Measurements from ENCODE around the gene GALNT12.

The GALNT12 gene

GRCh38 chr9:98826716-98827115, 19.2 kb downstream of the GALNT12 start:
- TF ChIP-seq, protein P1, sequence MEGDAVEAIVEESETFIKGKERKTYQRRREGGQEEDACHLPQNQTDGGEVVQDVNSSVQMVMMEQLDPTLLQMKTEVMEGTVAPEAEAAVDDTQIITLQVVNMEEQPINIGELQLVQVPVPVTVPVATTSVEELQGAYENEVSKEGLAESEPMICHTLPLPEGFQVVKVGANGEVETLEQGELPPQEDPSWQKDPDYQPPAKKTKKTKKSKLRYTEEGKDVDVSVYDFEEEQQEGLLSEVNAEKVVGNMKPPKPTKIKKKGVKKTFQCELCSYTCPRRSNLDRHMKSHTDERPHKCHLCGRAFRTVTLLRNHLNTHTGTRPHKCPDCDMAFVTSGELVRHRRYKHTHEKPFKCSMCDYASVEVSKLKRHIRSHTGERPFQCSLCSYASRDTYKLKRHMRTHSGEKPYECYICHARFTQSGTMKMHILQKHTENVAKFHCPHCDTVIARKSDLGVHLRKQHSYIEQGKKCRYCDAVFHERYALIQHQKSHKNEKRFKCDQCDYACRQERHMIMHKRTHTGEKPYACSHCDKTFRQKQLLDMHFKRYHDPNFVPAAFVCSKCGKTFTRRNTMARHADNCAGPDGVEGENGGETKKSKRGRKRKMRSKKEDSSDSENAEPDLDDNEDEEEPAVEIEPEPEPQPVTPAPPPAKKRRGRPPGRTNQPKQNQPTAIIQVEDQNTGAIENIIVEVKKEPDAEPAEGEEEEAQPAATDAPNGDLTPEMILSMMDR (IDR thresholded peaks at IDR 0.05; ENCODE audit: control insufficient read depth, insufficient read depth, low read depth, low read length, missing control alignments): no peak
- H3K4me3 ChIP-seq (ENCODE audit: control insufficient read depth, low read depth, low read length): no peak overlapping the region
- DNase-seq (ENCODE audit: low read depth): no peak

- TF ChIP-seq, protein P1 (IDR thresholded peaks at IDR 0.05; ENCODE audit: control insufficient read depth, insufficient read depth, low read depth, low read length, missing control alignments): no peak
- DNase-seq (ENCODE audit: low read depth): no peak
- H3K4me3 ChIP-seq (ENCODE audit: control insufficient read depth, low read depth, low read length): no peak overlapping the region
Measured at GRCh38 chr9:98829766-98830165, 22.3 kb downstream of the GALNT12 start.

DNA sequence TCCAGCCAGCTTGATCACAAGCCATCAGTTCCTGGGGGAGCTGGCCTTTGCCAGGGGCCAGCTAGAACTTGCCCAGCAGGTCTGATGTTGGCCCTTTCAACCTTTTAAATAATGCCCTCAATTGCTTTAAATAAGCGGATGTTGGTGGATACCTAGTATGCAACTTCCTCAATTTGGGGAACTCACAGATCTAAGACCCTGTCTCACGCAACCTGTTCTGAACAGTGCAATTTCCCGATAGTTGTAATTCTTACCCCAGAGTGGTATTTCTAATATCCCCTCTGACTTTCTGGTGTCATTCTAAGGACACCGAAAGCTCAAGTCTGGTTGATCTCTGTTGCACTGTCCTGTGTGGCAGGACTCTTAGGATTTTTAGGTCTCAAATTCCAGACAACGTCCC, 23.1 kb downstream of the GALNT12 start:
- TF ChIP-seq, protein P1 (IDR thresholded peaks at IDR 0.05; ENCODE audit: control insufficient read depth, insufficient read depth, low read depth, low read length, missing control alignments): no peak
- no peak for DNase-seq (ENCODE audit: low read depth)

GRCh38 chr9:98831696-98832095, 24.2 kb downstream of the GALNT12 start:
- no peak overlapping the region for H3K4me3 ChIP-seq (ENCODE audit: control insufficient read depth, low read depth, low read length)
- DNase-seq (ENCODE audit: low read depth): no peak
- TF ChIP-seq, protein P1 (IDR thresholded peaks at IDR 0.05; ENCODE audit: control insufficient read depth, insufficient read depth, low read depth, low read length, missing control alignments): no peak

More for the DNA sequence above, 23.1 kb downstream of the GALNT12 start:
- no peak overlapping the region for H3K4me3 ChIP-seq (ENCODE audit: control insufficient read depth, low read depth, low read length)

- no peak for DNase-seq (ENCODE audit: low read depth)
- TF ChIP-seq, protein P1 (IDR thresholded peaks at IDR 0.05; ENCODE audit: control insufficient read depth, insufficient read depth, low read depth, low read length, missing control alignments): no peak
- no peak overlapping the region for H3K4me3 ChIP-seq (ENCODE audit: control insufficient read depth, low read depth, low read length)
Measured at GRCh38 chr9:98832768-98833089, 25.3 kb downstream of the GALNT12 start.

DNA sequence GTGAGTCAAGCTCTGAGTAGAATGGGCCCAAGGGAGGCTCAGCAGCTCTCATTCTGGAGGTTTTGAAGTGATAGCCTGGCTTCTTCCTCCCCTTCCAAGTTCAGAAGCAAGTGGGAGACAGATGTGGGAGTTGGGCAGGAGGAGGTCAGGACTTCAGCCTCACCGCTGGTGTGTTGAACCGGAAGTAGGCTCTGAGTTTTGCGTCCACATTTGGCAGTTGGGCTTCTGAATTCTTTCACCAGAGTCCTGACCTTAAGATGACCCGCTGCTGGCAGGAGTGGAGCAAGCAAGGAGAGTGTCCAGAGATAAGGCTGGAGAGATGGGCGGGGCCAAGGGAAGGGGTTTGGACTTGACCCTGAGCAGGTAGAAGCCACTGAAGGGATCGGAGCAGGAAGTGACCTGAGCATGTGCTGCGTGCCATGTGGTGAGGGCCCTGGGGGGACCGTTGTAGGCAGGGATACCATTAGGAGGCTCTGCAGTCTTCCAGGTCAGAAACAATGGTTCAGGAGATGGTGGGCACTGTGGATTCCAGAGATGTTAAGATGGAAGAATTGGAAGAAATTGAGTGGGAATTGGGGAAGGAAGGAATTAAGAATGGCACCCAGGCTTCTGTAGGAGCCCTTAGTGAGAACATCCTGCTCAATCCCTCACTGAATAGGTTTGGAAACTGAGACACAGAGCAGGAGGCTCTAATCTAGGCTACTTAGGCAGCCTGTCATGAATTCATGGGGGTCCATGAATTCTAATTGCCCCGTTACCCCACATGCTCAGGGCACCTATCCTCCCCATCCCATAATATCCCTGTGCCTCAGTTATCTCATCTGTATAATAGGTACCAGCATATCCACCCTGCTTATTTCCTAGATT, 25.9 kb downstream of the GALNT12 start:
- no peak for DNase-seq (ENCODE audit: low read depth)
- no peak overlapping the region for H3K4me3 ChIP-seq (ENCODE audit: control insufficient read depth, low read depth, low read length)
- TF ChIP-seq, protein P1 (IDR thresholded peaks at IDR 0.05; ENCODE audit: control insufficient read depth, insufficient read depth, low read depth, low read length, missing control alignments): no peak

All from AG09309 (cell line).